Measurements from ENCODE around the gene TRAPPC6A. TPM values are rescaled to one million over a fixed set of nuclear protein-coding genes. Genes with fewer than 3 reads are reported as not detected.

The TRAPPC6A gene
- total RNA-seq, 1 donor from 2014 or later: 14.7 TPM

- no peaks in the 10 kb centered on the region for H3K9me3 Mint-ChIP-seq (ENCODE audit: unreplicated experiment)
These were observed 37.5 kb downstream of the TRAPPC6A start for GRCh38 chr19:45140533-45140932.

GRCh38 chr19:45140144-45140503, 37.9 kb downstream of the TRAPPC6A start:
- TF ChIP-seq CTCF (IDR thresholded peaks at IDR 0.05; ENCODE audit: insufficient read depth, low read depth, low read length) (no peak), EZH2 (IDR thresholded peaks at IDR 0.05; ENCODE audit: insufficient read depth, low read length) (no peak)
- Histone ChIP-seq H3K36me3 (ENCODE audit: insufficient read depth, low read length) (peaks cover 3% of the 10 kb centered on the region), H3K4me2 (ENCODE audit: low read length) (no peak overlapping the region), H3K9ac (ENCODE audit: low read length) (no peak overlapping the region), H3K4me3 (ENCODE audit: insufficient read depth, low read depth, low read length) (no peak overlapping the region), H3K4me1 (ENCODE audit: insufficient read depth, low read length) (no peaks in the 10 kb centered on the region), H3K27ac (ENCODE audit: low read depth, low read length) (no peak overlapping the region), H3K9me3 (ENCODE audit: insufficient read depth, low read depth, low read length) (no peaks in the 10 kb centered on the region), H3K27me3 (ENCODE audit: insufficient read depth, low read length) (no peaks in the 10 kb centered on the region), H2AFZ (ENCODE audit: low read depth, low read length) (no peak overlapping the region), H4K20me1 (ENCODE audit: insufficient read depth, low read length) (peaks cover 47% of the 10 kb centered on the region), H3K79me2 (ENCODE audit: insufficient read depth, low read length) (peaks cover 31% of the 10 kb centered on the region)
- Mint-ChIP-seq H3K4me3 (ENCODE audit: unreplicated experiment) (no peak overlapping the region), H3K4me1 (ENCODE audit: low read depth, unreplicated experiment) (peaks cover 17% of the 10 kb centered on the region), H3K27ac (ENCODE audit: unreplicated experiment) (no peak overlapping the region), H3K9me3 (ENCODE audit: unreplicated experiment) (no peaks in the 10 kb centered on the region), H3K36me3 (ENCODE audit: low read depth, unreplicated experiment) (peaks cover 4% of the 10 kb centered on the region), H3K27me3 (ENCODE audit: low read depth, unreplicated experiment) (no peaks in the 10 kb centered on the region)
- FAIRE-seq (no peak), DNase-seq (ENCODE audit: low read depth) (no peak)

More at GRCh38 chr19:45140533-45140932, 37.5 kb downstream of the TRAPPC6A start:
- Histone ChIP-seq H3K9me3 (ENCODE audit: insufficient read depth, low read depth, low read length) (no peaks in the 10 kb centered on the region), H3K79me2 (ENCODE audit: insufficient read depth, low read length) (peaks cover 27% of the 10 kb centered on the region), H3K4me2 (ENCODE audit: low read length) (no peak overlapping the region), H3K27ac (ENCODE audit: low read depth, low read length) (no peak overlapping the region), H2AFZ (ENCODE audit: low read depth, low read length) (no peak overlapping the region), H3K4me3 (ENCODE audit: insufficient read depth, low read depth, low read length) (no peak overlapping the region), H3K9ac (ENCODE audit: low read length) (no peak overlapping the region), H4K20me1 (ENCODE audit: insufficient read depth, low read length) (peaks cover 43% of the 10 kb centered on the region), H3K36me3 (ENCODE audit: insufficient read depth, low read length) (peaks cover 3% of the 10 kb centered on the region), H3K27me3 (ENCODE audit: insufficient read depth, low read length) (no peaks in the 10 kb centered on the region), H3K4me1 (ENCODE audit: insufficient read depth, low read length) (no peaks in the 10 kb centered on the region)
- peaks cover 17% of the 10 kb centered on the region for H3K4me1 Mint-ChIP-seq (ENCODE audit: low read depth, unreplicated experiment)
- DNase-seq (ENCODE audit: low read depth): no peak
- no peak overlapping the region for H3K4me3 Mint-ChIP-seq (ENCODE audit: unreplicated experiment)
- H3K36me3 Mint-ChIP-seq (ENCODE audit: low read depth, unreplicated experiment): peaks cover 4% of the 10 kb centered on the region
- peak overlapping the region; percentile 66 for H3K27ac Mint-ChIP-seq (ENCODE audit: unreplicated experiment)
- H3K27me3 Mint-ChIP-seq (ENCODE audit: low read depth, unreplicated experiment): no peaks in the 10 kb centered on the region
- FAIRE-seq: no peak
- TF ChIP-seq CTCF (IDR thresholded peaks at IDR 0.05; ENCODE audit: insufficient read depth, low read depth, low read length) (no peak), EZH2 (IDR thresholded peaks at IDR 0.05; ENCODE audit: insufficient read depth, low read length) (no peak)

- Histone ChIP-seq H3K4me1 (ENCODE audit: insufficient read depth, low read length) (no peaks in the 10 kb centered on the region), H4K20me1 (ENCODE audit: insufficient read depth, low read length) (peaks cover 53% of the 10 kb centered on the region), H3K79me2 (ENCODE audit: insufficient read depth, low read length) (peaks cover 36% of the 10 kb centered on the region), H3K9me3 (ENCODE audit: insufficient read depth, low read depth, low read length) (no peaks in the 10 kb centered on the region), H3K4me3 (ENCODE audit: insufficient read depth, low read depth, low read length) (no peak overlapping the region), H2AFZ (ENCODE audit: low read depth, low read length) (no peak overlapping the region), H3K27me3 (ENCODE audit: insufficient read depth, low read length) (no peaks in the 10 kb centered on the region), H3K4me2 (ENCODE audit: low read length) (no peak overlapping the region), H3K36me3 (ENCODE audit: insufficient read depth, low read length) (peaks cover 3% of the 10 kb centered on the region), H3K9ac (ENCODE audit: low read length) (no peak overlapping the region), H3K27ac (ENCODE audit: low read depth, low read length) (no peak overlapping the region)
- H3K36me3 Mint-ChIP-seq (ENCODE audit: low read depth, unreplicated experiment): peaks cover 4% of the 10 kb centered on the region
- TF ChIP-seq EZH2 (IDR thresholded peaks at IDR 0.05; ENCODE audit: insufficient read depth, low read length): no peak
- no peak for TF ChIP-seq CTCF (IDR thresholded peaks at IDR 0.05; ENCODE audit: insufficient read depth, low read depth, low read length)
- no peak overlapping the region for H3K4me3 Mint-ChIP-seq (ENCODE audit: unreplicated experiment)
- H3K9me3 Mint-ChIP-seq (ENCODE audit: unreplicated experiment): no peaks in the 10 kb centered on the region
- H3K27ac Mint-ChIP-seq (ENCODE audit: unreplicated experiment): no peak overlapping the region
- DNase-seq (ENCODE audit: low read depth) (no peak), FAIRE-seq (no peak)
- no peaks in the 10 kb centered on the region for H3K27me3 Mint-ChIP-seq (ENCODE audit: low read depth, unreplicated experiment)
- H3K4me1 Mint-ChIP-seq (ENCODE audit: low read depth, unreplicated experiment): peaks cover 17% of the 10 kb centered on the region
These were observed 38.5 kb downstream of the TRAPPC6A start for GRCh38 chr19:45139286-45140143.
